Coronary artery (tissue), 2 donors: ENCODE results near the gene RNPS1.

Experiments used
- DNase-seq: peaks from one replicate; pipeline ENCODE4 v3.0.0-alpha.2; 2017; ENCODE audit warnings: low spot score
- H3K27ac ChIP-seq, 2 donors: fragments of 200-600 bp; sonication (generic); one replicate each; pipeline ENCODE4 v1.5.1; 2016 to 2019
- H3K4me3 ChIP-seq: fragments of 200-600 bp; sonication (generic); 2 replicates; pipeline ENCODE4 v1.5.1; 2016; ENCODE audit warnings: mild to moderate bottlenecking, moderate library complexity
- TF ChIP-seq, protein P1 (sequence below): fragments of 200-600 bp; sonication (generic); IDR thresholded peaks from one replicate; pipeline ENCODE4 v1.5.1; 2019; ENCODE audit warnings: antibody characterized with exemption

The RNPS1 gene

DNA sequence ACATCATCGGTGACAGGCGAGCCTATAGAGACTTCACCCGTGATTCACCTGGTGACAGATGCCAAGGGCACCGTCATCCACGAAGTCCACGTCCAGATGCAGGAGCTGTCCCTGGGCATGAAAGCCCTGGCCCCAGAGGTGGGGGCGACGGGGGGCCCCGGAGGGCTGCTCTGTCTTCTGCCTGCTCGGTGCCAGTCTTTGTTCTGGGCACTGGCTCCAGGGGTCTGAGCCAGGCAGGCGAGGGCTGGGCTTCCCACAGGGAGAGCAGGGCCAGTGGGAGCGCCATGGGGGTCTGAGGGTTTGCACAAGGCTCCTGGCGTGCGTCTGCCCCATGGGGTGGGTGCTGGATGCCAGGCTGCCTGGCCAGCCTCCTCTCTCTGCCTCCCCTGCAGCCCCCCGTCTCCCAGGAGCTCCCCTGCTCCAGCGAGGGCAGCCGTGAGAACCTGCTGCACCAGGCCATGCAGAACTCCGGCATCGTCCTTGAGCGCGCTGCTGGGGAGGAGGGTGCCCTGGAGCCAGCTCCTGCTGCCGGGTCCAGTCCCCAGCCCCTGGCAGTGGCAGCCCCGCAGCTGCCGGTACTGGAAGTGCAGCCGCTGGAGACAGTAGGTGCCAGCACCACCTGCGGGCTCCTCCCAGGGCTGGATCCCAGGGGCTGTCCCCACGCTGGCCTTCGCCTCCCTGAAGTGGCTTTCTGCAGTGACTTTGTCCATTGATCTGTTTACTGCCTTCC, 34.7 kb downstream of the RNPS1 start:
- H3K27ac ChIP-seq: no peak overlapping the region
- H3K4me3 ChIP-seq: no peak overlapping the region
- TF ChIP-seq, protein P1, sequence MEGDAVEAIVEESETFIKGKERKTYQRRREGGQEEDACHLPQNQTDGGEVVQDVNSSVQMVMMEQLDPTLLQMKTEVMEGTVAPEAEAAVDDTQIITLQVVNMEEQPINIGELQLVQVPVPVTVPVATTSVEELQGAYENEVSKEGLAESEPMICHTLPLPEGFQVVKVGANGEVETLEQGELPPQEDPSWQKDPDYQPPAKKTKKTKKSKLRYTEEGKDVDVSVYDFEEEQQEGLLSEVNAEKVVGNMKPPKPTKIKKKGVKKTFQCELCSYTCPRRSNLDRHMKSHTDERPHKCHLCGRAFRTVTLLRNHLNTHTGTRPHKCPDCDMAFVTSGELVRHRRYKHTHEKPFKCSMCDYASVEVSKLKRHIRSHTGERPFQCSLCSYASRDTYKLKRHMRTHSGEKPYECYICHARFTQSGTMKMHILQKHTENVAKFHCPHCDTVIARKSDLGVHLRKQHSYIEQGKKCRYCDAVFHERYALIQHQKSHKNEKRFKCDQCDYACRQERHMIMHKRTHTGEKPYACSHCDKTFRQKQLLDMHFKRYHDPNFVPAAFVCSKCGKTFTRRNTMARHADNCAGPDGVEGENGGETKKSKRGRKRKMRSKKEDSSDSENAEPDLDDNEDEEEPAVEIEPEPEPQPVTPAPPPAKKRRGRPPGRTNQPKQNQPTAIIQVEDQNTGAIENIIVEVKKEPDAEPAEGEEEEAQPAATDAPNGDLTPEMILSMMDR: no peak
- DNase-seq: no peak

DNA sequence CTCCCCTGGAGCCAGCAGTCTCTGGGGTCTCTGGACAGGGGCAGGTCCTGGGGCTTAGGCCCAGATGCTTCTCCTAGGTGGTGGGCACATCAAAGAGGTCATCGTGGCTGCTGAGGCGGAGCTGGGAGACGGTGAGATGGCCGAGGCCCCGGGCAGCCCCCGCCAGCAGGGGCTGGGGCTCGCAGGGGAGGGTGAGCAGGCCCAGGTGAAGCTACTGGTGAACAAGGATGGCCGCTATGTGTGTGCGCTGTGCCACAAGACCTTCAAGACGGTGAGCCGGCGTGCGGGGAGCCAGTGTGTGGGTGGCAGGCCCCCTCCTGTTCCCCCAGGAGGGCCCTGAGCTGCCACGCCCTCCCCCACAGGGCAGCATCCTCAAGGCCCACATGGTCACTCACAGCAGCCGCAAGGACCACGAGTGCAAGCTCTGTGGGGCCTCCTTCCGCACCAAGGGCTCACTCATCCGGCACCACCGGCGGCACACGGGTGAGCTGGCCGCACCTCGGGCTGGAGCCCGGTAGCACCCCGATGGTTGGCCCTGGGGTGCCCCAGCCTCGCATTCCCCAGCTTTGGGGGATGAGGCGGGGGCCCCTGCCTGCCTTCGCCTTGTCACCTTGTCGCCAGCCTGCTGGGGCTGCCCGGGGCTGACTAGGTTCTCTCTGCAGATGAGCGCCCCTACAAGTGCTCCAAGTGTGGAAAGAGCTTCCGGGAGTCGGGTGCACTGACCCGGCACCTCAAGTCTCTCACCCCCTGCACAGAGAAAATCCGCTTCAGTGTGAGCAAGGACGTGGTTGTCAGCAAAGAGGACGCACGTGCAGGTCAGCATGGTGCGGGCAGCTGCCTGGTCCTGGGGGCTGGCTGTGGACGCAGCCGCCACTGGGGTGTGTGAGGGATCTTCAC, 35.6 kb downstream of the RNPS1 start:
- TF ChIP-seq, protein P1: no peak
- no peak overlapping the region for H3K27ac ChIP-seq
- no peak overlapping the region for H3K4me3 ChIP-seq
- DNase-seq: no peak

DNA sequence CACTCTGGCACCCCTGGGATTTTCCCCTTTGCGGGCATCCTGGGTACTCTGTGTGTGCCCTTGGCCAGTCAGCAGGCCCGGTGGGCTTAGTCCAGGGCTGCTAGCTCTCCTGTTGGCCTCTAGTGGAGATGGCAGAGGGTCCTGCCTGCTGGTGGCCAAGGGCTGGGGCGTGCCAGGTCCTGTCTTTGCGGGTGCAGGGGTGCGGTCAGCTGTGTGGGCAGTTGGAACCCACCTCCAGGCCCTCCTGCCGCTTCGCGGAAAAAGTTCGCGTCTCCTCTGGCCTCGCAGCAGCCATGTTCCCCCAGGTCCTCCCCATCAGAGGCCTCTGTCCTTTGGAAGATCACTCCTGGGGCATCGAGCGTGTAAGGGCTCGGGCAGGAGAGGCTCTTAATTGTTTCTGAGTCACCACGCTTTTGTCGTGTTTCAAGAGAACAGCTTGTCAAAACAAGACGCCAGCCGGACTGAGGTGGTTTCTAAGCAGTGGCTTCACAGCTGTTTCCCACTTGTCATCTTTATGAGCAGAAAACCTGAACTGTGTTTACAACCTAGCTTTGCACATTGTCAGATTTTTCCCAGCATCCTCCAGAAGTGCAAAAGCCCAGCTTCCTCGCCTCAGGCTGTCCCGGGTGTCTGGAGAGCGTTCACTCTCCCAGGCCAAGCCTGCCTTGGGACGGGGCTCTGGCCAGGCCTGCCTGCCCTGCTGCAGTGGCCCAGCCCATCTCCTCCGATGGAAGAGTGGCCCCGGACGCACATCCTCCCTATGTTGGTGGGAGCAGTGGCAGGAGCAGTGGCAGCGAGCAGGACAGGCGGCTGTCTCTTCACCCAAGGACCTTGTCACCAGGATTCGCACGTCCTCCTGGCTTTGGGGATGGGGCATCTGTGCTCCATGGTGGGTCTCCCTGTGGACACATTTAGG, 36.7 kb downstream of the RNPS1 start:
- no peak for DNase-seq
- H3K4me3 ChIP-seq: no peak overlapping the region
- TF ChIP-seq, protein P1: no peak
- no peak overlapping the region for H3K27ac ChIP-seq

DNA sequence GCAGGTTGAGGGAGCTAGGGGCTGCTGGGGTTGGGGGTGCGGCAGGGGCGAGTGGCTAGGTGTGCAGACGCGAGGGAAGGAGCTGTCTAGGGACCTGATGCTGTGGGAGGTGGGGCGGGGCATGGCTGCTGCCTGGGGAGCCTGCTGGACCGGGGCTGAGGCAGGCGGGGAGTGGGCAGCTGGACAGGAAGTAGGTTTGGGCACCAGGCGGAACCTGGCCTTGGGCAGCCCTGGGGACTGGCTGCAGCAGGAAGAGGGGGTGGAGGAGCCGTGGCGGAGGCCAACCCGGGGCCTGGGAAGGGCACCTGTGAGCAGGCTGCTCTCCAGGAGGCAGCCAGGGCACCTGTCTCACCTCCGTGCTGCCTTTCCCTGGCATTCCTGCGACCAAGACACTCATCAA, 37.5 kb downstream of the RNPS1 start:
- Histone ChIP-seq H3K4me3 (no peak overlapping the region), H3K27ac (no peak overlapping the region)
- DNase-seq: no peak
- TF ChIP-seq, protein P1: no peak

DNA sequence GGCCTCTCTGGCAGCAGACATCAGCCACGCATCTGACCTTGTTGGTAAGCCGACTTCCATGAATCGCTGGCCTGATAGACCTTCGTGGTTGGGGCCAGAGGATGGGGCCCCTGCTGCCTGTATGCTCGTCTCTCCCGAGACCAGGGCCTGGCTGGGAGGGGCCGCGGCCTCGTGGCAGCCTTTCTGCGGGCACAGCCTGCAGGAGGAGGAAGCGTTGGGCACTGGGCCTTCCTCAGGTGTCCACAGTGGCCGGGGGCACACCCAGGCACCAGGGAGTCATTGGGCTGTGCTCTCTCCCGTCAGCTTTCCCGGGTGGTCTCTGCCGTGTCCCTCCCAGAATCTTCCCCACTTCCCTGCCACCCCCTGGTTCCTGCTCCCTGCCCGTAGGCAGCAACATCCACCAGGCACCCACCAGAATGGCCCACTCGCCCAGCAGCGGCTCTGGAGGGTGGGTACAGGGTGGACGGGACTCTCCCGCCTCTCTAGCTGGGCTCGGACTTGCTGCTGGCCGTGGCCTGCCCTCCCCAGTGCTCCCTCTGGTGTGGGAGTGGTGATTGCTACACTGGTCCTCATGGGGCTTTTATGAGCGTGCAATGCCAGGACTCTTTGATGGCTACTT, 38.2 kb downstream of the RNPS1 start:
- Histone ChIP-seq H3K4me3 (no peak overlapping the region), H3K27ac (no peak overlapping the region)
- DNase-seq: no peak
- TF ChIP-seq, protein P1: no peak

DNA sequence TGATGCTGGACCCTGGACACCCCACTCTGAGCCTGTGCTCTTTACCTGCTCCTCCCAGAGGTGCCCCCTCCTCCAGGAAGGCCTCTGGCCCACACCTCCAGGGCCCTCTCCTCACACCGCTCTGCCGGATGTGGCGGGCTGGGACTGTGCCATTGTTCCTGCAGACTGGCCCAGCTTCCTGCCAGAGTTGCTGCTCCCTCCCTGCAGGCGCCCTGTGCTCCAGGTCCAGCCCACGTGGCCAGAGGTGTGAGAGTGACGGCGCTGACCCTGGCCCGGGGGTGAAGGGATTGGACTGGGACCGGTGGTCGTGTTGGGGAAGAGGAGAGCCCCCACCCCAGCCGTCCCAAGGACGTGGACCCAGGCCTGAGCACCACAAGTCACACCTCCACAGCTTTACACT, 38.8 kb downstream of the RNPS1 start:
- TF ChIP-seq, protein P1: no peak
- Histone ChIP-seq H3K4me3 (no peak overlapping the region), H3K27ac (no peak overlapping the region)

More for the DNA sequence above, 38.8 kb downstream of the RNPS1 start:
- DNase-seq: no peak
